Gastroesophageal sphincter (tissue), 4 donors: ENCODE data around the gene PAM16. TPM values are rescaled to one million over a fixed set of nuclear protein-coding genes. Genes with fewer than 3 reads are reported as not detected.

ENCODE experiments used
- ATAC-seq: fragments of 150-250 bp; one replicate; pipeline ENCODE4 v1.9.1; 2016; ENCODE audit warnings: mild to moderate bottlenecking, moderate library complexity
- H3K27ac ChIP-seq, 4 donors: fragments of 200-600 bp; sonication (generic) in 3 of 4; 1 replicate in 3 of 4; 2 replicates in 1 of 4; pipeline ENCODE4 v1.5.1; 2016 to 2019
- H3K27me3 ChIP-seq: fragments of 200-600 bp; sonication (generic); one replicate; pipeline ENCODE4 v1.5.1; 2019
- H3K36me3 ChIP-seq, 2 donors: fragments of 200-600 bp; sonication (generic); one replicate each; pipeline ENCODE4 v1.5.1; 2019; ENCODE audit warnings: control low read depth in 1 of 2
- H3K4me1 ChIP-seq, 3 donors: fragments of 200-600 bp; sonication (generic); 1 replicate in 2 of 3; 2 replicates in 1 of 3; pipeline ENCODE4 v1.5.1; 2016 to 2019; ENCODE audit warnings: control low read depth in 2 of 3
- H3K4me3 ChIP-seq, 2 donors: fragments of 200-600 bp; sonication (generic); one replicate each; pipeline ENCODE4 v1.5.1; 2019; ENCODE audit warnings: mild to moderate bottlenecking in 1 of 2, moderate library complexity in 1 of 2
- H3K9me3 ChIP-seq, 3 donors: fragments of 200-600 bp; sonication (generic); one replicate each; pipeline ENCODE4 v1.5.1; 2017 to 2019; ENCODE audit warnings: control low read depth in 2 of 3
- CTCF ChIP-seq, 4 experiments: fragments of 200-600 bp in 2 of 4; fragments of 450-650 bp in 2 of 4; sonication (generic) in 1 of 4; IDR thresholded peaks; one replicate each; pipeline ENCODE4 v1.5.1; 2017 to 2019; ENCODE audit warnings: antibody characterized with exemption in 4 of 4, mild to moderate bottlenecking in 2 of 4, moderate library complexity in 2 of 4
- EP300 ChIP-seq: sonication (generic); formaldehyde crosslinking; IDR thresholded peaks from one replicate; pipeline ENCODE4 v1.6.1; 2017; ENCODE audit warnings: antibody characterized with exemption, mild to moderate bottlenecking
- POLR2A ChIP-seq, 2 donors: fragments of 450-650 bp; IDR thresholded peaks; one replicate each; pipeline ENCODE4 v1.6.1; 2017; ENCODE audit warnings: antibody characterized with exemption in 2 of 2, mild to moderate bottlenecking in 2 of 2, moderate library complexity in 1 of 2
- POLR2AphosphoS5 ChIP-seq: sonication (generic); formaldehyde crosslinking; IDR thresholded peaks from one replicate; pipeline ENCODE4 v1.6.1; 2017; ENCODE audit warnings: antibody characterized with exemption
- WGBS, 2 donors: methylation state at CpG; one replicate each; pipeline ENCODE4 v1.1.5; 2018; ENCODE audit warnings: low coverage in 1 of 2; 5-methylcytosine and 5-hydroxymethylcytosine counted together
- total RNA-seq, 4 donors: library from RNA; depleted of rRNA; stranded (reverse); fragments of >200 nt; gene quantifications; one replicate each; pipeline ENCODE4 v1.1.0, GENCODE V29; 2016

PAM16 gene
- total RNA-seq, 4 donors from 2014 or later = 26.0 to 37.3 (median 34.7) TPM

GRCh38 chr16:4323845-4324488 lies 27.2 kb downstream of the PAM16 start:
- Histone ChIP-seq H3K9me3 (no peaks in the 10 kb centered on the region), H3K36me3 (no peaks in the 10 kb centered on the region), H3K4me1 (peaks cover 3 to 100% (median 80%) of the 10 kb centered on the region in 3 donors), H3K27ac (peak overlapping the region; percentile 11 to 100 (median 98)), H3K27me3 (no peaks in the 10 kb centered on the region), H3K4me3 (peak overlapping the region in 1 of 2 donors; percentile 19)
- no CpG with 5 or more reads among the region's 12 CpGs for WGBS, 2 donors
- peak; percentile 75 for ATAC-seq
- no peak for TF ChIP-seq EP300
- TF ChIP-seq POLR2A (IDR thresholded peaks at IDR 0.05) = no peak
- TF ChIP-seq CTCF (IDR thresholded peaks at IDR 0.05) = no peak
- no peak for TF ChIP-seq POLR2AphosphoS5

DNA sequence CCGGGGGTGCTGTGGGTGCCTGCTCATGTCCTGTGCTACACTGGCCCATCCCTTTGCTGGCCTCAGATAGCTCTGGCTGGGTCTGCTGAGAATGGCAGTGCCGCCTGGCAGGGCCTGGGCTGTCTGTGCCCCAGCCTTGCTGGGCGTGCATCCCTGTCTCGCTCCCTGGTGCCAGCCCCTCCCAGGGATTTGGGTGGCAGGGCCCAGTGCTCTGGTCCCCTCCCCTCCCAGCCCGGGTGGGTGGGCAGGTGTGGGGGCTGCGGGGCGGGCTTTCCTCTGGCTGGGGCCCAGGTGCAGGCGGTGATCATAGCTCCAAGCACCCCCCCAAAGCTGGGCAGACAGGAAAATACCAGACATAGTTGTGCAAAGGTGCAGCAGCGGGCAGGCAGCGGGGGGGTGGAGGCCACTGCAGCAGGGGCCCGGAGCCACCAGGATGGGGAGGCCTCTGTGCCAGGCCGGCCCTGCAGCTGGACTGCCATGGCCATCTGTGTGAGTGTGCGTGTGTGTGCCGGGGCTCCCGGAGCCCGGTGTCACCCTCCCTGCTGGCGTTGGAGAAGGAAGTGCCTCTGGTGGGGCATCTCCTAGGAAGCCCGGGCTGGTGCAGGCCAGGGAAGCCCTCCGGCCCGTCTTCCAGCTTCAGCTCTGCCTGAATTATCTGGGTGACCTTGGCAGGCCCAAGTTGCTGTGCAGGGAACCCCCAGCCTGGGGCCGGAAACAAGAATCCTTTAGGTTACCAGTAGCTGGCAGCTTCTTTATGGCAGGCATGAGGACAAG lies 27.9 kb downstream of the PAM16 start:
- TF ChIP-seq POLR2A (IDR thresholded peaks at IDR 0.05) (no peak), POLR2AphosphoS5 (no peak), CTCF (IDR thresholded peaks at IDR 0.05) (no peak), EP300 (no peak)
- no peak for ATAC-seq
- H3K9me3 ChIP-seq = no peaks in the 10 kb centered on the region
- peak overlapping the region; percentile 11 to 100 (median 98) for H3K27ac ChIP-seq
- WGBS, 2 donors = no CpG with 5 or more reads among the region's 21 CpGs
- no peaks in the 10 kb centered on the region for H3K27me3 ChIP-seq
- H3K36me3 ChIP-seq = no peaks in the 10 kb centered on the region
- H3K4me1 ChIP-seq = peaks cover 3 to 100% (median 80%) of the 10 kb centered on the region in 3 donors
- peak overlapping the region in 1 of 2 donors; percentile 19 for H3K4me3 ChIP-seq

- Histone ChIP-seq H3K4me3 (no peak overlapping the region), H3K4me1 (peaks cover 3 to 100% (median 80%) of the 10 kb centered on the region in 3 donors), H3K27ac (peak overlapping the region in 3 of 4 donors; percentile 98 to 100 (median 98)), H3K9me3 (no peaks in the 10 kb centered on the region), H3K27me3 (no peaks in the 10 kb centered on the region), H3K36me3 (no peaks in the 10 kb centered on the region)
- no CpG with 5 or more reads among the region's 30 CpGs for WGBS, 2 donors
- ATAC-seq = no peak
- no peak for TF ChIP-seq CTCF (IDR thresholded peaks at IDR 0.05)
- no peak for TF ChIP-seq POLR2A (IDR thresholded peaks at IDR 0.05)
Measured at GRCh38 chr16:4322121-4323052, 28.7 kb downstream of the PAM16 start.

DNA sequence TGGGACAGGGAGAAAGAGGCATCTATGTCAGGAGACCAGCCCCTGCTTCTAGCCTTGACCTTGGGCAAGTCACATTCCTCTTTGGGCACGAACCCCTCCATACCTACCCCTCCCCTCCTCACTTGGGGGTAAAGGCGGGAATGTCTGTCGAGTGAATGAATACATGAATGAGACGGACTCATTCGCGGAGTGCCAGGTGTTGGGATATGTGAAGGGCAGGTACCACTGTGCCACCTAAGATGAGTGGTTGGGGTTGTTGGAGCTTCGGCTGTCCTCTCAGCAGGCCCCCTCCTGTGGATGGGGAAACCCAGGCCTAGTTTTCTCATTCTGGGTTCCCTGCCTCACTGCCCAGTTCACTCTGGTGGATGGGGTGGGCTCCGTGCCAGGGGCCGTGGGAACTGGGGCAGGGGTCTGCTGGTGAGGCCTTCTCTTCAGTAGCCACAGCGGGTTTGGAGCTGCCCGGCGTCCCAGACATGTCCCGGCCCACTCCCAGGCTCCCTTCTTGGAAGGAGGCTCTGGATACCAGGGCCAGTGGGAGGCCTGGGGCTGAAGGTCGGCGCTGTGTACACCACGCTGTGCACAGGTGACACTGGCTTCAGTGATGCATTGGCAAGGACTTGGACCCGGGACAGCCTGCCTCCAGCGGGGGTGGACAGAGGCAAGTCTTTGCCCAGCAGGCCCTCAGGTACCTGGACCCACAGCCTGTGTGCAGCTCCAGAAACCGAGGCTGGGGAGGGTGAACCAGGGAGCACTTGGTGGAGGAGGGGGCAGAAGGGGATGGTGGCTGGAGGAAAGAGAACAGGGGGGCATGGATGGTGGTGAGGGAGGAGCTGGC lies 29.6 kb downstream of the PAM16 start:
- Histone ChIP-seq H3K36me3 (no peaks in the 10 kb centered on the region), H3K4me3 (no peak overlapping the region), H3K27ac (peak overlapping the region in 3 of 4 donors; percentile 98 to 100 (median 98)), H3K27me3 (no peaks in the 10 kb centered on the region), H3K9me3 (no peaks in the 10 kb centered on the region), H3K4me1 (peaks cover 3 to 100% (median 79%) of the 10 kb centered on the region in 3 donors)
- ATAC-seq = no peak
- no peak for TF ChIP-seq EP300
- TF ChIP-seq POLR2A (IDR thresholded peaks at IDR 0.05) = no peak
- TF ChIP-seq CTCF (IDR thresholded peaks at IDR 0.05) = no peak
- TF ChIP-seq POLR2AphosphoS5 = no peak
- WGBS, 2 donors = 78% methylated on average over 7 of the region's 19 CpGs; no CpG with 5 or more reads in 1 of the 2 donors
